NCI-H1930 (cell line): Measurements from ENCODE around the gene SH2D7.

ENCODE experiments used
- DNase-seq, 2 experiments: peaks; one replicate each; lab custom pipeline; 2025; lab: John Stamatoyannopoulos, UW

The SH2D7 gene

DNA sequence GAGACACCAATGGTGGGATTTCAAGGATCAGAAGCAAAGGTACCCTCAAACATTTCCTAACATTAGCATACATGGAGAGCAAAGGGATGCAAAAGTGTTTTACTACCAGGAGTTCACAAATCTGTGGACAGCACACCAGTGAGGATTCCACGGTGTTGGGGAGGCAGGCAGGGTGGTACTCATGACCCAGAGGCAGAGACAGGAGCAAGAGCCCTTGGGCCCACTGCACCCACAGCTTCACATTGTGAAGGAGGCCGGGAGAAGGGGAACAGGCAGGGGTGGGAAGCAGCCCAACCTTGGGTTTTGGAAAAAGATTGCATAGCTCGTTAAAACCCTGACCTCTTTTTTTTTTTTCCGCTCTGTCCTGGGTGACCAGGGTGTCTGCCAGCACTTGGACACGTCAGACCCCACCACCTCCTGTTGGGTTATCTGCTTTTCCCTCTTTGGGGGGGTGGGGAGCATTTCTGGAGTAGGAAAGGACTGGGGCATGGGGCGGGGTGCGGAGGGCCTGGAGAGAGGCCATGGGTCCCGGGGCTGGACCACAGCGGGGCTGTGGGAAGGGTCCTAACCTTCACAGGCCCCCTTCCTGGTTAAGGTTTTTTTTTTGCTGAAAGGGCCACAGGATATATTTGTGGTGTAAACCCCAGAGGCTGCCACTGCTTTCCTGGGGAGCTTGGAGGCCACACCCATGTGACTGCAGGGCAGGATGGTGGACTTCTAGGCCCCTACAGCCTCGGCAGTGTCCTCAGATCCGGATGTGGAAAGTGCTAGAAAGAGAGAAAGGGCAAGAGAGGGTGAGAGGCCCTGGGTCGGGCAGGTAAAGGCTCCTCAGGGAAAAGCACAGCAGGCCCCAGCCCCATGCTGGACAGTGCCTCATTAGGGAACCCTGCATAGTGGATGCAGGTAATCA, 12.5 kb downstream of the SH2D7 start:
- no peak for DNase-seq

- DNase-seq = no peak
Measured at GRCh38 chr15:78105476-78106241, 13.3 kb downstream of the SH2D7 start.

GRCh38 chr15:78107471-78107870, 15.1 kb downstream of the SH2D7 start:
- no peak for DNase-seq

DNA sequence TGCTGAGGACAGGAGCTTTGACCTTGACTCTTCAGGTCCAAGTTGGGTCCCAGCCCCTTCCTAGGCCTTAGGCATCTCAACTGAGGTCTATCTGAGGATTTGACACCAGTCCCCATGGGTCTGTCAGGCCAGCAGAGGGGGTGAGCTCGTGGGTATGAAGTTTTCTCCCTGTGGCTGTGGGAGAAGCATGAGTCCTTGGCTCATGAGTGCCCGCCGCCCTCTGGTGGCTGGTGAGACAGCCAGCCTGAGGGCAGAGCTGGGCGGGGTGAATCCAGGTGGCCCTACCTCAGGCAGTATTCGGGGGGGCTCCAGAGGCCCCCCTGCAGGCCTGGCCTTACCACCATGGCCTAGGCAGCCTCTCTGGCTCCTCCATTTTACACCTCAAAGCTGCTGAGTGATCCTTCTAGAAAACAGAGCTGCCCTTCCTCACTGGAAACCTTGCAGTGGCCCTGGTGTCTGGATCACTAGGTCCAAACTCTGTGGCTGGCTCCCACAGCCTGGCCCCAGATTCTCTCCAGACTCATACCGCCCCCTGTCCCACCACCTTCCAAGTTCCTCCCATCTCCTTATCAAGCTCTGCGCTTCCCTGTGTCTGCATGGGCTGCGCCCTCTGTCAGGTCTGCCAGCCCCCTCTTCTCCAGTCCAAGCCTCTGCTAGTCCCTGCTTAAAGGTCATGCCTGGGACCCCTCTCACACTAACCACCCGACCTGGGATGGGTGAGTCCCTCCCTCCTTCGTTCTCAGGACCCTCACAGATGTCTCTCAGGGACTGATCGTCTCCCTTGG, 16.1 kb downstream of the SH2D7 start:
- DNase-seq = peak in 1 of 2 experiments; percentile 22

- no peak for DNase-seq
Measured at GRCh38 chr15:78109156-78109555, 16.8 kb downstream of the SH2D7 start.

- DNase-seq = no peak
Measured at GRCh38 chr15:78110096-78110495, 17.7 kb downstream of the SH2D7 start.

DNA sequence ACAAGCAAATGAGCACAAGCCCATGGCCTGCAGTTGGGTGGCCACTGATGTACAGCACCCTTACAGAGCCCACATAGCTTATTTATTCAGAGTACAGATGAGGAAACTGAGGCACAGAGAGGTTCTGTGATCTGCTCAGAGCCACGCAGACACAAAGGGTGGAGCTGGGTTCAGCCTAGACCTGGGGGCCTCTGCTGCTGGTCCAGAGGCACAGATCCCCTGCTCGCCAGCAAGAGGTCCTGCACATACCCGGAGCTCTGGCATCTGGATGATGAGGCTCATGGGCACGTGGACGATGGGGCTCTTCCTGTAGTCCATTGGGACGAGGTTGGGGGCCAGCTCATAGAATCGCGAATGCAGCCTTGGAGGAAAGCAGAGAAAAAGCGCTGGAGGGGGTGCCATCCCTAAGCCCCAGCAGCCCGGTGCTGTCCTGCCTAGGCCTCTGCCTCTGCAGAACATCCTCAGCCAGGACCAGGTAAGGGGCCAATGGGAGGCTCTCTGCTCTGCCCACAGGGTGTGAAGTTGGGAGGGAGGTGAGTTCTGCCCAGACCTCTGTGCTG, 18.6 kb downstream of the SH2D7 start:
- no peak for DNase-seq

GRCh38 chr15:78111788-78112187, 19.4 kb downstream of the SH2D7 start:
- no peak for DNase-seq

DNA sequence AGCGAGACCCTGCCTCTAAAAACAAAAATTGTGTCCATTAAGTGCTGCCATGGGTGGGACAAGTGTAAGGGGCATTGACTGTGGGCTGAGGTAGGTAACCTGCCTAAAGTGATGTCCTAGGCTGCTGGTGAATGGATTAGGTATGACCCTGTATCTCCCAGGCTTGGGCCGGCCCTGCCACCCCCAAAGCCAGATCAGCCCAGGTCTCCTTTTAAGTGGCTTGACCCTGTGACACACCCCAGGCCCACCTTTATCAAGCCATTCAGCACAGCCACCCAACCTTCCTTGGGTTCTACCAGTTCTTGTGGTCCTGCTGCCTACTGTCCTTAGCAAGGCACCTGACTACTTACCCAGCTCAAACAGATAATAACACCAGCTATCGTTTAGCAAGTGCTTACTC, 20.2 kb downstream of the SH2D7 start:
- no peak for DNase-seq

GRCh38 chr15:78120523-78120922, 28.2 kb downstream of the SH2D7 start:
- DNase-seq = no peak

GRCh38 chr15:78125267-78125666, 32.9 kb downstream of the SH2D7 start:
- no peak for DNase-seq

DNA sequence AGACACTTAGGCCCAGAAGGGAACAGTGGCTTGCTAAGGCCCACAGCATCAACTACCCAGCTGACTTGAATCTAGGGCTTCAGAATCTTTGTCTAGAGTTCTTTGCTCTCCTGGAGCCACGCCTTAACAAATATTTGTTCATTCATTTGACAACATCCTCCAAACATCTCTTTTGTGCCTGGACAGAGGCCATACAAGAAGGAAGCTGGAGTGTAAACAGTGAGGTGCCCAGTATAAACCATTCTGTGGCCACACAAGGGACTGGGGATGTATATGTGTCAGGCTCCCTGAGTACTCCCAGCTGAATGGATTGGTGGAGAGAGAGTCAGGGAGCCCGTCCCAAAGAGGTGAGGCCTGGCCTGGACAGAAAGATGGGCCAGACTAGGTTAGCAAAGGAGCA, 35.5 kb downstream of the SH2D7 start:
- no peak for DNase-seq

DNA sequence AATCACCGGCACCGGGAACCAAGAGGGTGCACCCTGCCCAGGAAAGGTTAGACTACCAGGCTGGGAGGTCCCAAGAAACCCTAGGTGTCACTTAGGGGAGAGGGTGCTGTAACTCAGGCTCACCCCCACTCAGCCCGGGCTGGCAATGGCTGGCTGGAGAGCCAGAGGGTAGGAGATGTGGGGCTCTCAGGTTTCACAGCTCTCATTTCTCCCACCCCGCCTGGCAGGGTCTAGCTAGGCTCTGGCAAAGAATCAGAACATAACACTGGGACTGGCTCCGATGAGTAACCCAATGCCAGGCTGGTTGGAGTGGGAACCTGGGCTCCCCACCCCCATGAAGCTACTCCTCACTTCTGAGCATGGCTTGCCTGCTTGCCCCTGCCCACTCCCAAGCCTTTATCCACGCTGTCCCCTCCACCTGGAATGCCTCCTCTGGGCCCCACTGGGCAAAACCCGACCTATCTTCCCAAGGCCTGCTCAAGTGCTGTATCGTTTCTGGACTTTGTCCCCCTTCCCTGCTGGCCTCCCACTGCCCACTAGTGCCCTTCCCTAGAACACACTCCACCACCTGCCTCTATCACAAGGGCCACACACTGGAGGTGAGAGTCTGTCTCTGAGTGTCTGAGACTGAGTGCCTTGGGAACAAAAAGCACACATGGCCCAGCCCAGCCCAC, 36.9 kb downstream of the SH2D7 start:
- no peak for DNase-seq

DNA sequence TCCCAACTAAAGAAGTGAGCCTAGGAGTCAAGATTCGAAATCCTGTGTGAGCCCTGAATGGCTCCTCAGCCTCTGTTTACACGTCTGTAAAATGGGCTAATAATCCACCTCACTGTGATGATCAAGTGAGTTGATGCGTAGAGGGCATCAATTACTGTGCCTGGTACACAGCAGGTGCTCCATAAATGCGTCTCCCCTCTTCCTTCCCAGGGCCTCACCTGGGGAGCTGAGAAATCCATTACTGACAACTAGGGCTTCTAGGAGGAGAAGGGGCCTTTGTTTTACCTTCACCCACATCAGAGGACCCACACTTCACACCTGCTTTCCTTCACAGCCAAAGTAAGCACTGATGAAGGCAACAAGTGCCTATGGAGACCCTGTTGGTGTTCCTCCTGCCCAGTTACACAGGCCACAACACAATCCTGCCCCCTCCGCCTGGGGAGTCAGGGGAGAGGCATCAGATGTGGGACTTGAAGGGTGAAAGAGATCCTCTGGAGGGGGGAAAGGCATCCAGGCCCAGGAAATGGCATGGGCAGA, 37.5 kb downstream of the SH2D7 start:
- DNase-seq = no peak

- DNase-seq = no peak
Measured at GRCh38 chr15:78130466-78131294, 38.3 kb downstream of the SH2D7 start.

DNA sequence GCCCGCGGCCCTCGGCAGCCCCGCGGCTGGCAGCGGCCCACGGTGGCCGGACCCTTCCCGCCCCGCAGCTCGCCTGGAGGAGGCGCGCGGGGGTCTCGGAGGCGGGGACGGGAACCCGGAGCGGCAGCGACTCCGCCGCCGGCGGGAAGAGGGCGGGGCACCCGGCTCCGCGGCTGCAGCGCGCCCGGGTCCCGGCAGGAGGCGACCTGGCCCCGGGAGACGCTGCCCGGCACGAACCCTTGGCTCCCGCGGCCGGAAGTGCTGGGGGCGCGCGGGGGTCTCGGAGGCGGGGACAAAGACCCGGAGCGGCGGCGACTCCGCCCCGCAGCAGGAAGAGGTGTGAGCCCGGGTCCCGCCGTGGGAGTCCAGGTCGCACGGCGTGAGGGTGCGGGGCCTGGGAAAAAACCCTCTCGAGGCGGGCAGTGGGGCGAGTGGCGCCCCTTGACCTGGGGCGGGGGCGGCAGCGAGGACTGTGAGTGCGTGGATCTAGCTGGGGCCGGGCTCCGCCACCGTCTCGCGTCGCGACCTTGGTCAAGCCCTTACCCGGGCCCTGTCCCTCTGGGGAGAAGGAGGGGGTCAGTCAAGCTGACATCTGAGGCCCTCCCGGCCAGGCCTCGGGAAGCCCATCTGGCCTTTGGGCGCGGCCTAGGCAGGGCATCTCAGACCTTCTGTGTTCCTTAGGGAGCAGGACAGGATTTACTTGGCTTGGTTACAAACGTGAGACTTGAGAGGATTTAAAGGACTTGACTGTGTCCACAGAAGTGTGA, 39.1 kb downstream of the SH2D7 start, which contains the start of gene CIB2:
TSS of gene CIB2 (minus strand) at position 151 of the 767 bp plus-strand sequence. CDS start 230 bp downstream, outside the sequence.
- DNase-seq = peak; percentile 42 to 66

DNA sequence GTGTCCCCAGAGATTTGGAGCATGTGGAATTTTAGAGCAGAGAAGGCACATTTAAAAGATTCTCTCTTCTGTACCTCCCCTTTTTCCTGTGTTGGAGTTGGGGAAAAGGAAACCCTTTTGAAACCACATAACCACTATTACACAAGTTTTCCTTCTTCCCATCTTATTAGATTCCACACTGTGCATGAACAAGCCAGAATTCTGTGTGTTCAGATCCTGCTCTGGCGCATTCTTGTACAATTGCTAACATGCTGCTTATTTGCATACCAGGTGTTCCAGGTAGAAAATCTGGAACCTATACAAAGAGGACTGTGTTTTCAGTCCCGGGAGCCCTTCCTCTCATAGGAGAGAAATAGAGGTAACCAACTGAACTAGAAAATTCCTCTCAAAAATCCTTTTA, 41.4 kb downstream of the SH2D7 start:
- no peak for DNase-seq

DNA sequence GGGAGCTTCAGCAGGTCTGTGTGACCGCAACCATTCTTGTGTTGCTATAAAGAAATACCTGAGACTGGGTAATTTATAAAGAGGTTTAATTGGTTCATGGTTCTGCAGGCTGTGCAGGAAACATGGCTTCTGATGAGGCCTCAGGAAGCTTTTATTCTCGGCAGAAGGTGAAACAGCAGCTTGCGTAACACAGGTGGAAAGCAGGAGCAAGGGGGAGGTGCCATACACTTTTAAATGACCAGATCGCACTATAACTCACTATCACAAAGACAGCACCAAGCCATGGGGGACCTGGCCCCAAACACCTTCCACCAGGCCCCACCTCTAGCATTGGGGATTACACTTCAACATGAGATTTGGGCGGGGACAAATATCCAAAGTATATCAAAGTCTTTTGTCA, 47.2 kb downstream of the SH2D7 start:
- DNase-seq = no peak

DNA sequence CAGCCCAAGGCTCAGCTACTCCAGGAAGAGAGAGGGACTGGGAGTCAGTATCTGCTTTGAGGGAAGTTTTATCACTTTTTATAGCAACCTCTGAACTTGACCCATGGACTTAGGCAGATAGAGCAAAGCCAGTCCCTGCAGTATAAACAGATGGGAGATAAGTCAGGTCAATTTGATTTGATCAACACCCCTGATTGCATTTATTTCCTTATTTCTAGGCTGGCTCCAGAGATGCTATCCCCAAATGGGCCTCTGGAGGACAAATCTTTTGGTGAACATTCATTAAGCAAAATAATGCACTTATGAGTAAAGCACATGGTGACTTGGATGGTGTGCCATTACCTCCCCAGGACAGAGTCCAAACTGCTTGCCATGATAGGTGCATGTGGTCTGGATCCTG, 47.9 kb downstream of the SH2D7 start:
- no peak for DNase-seq
